NCI-H82 treated with DMSO at 0.1 percent for 48 hours (cell line): Measurements from ENCODE around the gene SMPDL3B.

Experiments used
- DNase-seq: peaks from one replicate; lab custom pipeline; 2025; ENCODE audit not compliant: unreplicated experiment; lab: John Stamatoyannopoulos, UW

Gene SMPDL3B

DNA sequence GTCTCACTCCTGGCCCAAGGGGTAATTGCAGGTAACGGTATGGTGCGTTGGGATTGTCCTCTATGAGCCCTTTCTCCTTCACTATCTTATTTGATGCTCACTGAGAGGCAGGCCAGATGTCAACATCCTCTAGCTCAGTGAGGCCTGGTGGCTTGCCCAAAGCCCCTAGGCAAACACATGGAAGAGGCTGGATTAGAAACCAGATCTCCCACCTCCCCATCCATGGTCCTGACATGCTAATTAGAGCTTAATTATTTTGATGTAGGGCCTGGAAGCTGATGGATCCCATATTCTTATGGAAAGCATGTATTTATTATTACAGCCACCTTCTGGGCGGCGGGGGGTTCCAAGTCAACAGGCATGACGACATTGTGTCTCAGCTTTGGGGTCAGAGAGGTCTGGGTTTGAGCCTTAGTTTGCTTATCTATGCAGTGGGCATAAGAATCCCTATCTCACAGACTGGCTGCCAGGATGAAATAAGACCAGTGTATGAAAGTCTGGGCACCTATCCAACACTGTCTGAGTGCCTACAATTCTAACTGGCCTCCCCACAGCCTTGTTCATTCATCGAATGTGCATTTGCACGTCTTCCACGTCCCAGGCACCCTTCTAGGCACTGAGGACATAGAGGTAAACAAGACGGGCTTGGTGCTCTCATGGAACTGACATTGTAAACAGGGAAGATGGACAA lies 6.2 kb downstream of the SMPDL3B start:
- no peak for DNase-seq

DNA sequence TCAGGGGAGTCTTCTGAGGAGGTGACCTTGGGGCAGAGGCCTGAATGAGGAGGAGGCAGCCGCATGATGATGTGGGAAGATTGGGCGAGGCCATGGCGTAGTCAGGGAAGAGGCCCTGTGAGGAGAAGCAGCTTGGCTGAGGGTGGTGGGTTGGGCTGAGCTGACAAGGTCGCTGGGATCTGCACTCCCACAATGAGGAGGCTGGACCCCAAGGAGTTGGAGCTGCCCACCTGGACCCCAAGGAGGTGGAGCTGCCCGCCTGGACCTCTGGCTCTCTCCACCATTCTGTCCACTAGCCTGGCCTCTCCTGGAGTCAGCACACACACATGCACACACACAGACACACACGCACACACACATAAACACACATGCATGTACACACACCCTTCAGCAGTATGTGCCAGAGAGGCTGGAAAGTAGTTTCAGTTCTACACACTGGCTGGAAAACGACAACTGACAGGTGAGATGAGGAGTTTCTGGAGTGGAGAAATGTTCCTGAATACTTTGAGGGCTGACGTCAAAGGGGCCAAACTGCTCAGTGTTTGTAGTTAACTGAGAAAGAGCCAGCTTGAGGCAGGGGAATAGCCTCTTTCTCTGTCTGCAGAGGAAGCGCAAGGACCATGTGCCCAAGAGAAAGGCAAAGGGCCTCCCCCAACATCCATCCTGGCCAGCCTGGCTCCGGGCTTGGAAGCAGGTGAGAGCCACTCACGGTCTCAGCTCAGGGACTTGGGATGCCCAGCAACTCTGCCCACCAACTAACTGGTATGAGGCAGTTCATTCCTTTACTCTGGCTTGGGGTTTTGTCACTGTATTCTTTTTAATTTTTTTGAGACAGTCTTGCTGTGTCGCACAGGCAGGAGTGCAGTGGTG lies 7.1 kb downstream of the SMPDL3B start:
- no peak for DNase-seq

DNA sequence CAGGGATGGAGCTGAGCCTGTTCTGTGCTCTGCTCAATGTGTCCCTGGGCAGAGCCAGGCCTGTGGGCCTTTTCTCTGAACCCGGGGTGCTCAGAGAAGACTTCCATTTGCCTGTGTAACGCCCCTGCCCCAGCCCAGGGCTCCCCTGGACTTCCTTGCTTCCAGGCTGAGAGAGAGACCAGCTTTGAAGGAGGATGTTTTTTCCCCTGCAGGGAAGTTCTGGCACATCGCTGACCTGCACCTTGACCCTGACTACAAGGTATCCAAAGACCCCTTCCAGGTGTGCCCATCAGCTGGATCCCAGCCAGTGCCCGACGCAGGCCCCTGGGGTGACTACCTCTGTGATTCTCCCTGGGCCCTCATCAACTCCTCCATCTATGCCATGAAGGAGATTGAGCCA lies 10.2 kb downstream of the SMPDL3B start:
- DNase-seq = no peak

DNA sequence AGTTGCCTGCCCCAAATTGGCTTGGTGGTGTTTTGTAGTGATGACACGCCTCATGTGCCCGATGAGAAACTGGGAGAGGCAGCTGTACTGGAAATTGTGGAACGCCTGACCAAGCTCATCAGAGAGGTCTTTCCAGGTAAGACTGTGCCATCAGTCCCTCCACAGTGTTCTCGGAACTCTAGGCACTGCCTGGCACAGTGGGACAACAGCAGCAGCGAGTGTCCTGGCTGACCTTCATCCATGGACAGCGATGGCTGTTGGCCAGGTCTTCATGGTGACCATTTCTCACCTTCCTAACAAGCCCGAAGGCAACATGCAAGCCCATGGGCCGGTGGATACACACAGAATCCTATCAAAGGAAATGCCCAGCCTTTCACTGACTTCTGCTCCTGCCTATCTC lies 14.2 kb downstream of the SMPDL3B start:
- DNase-seq = no peak

DNA sequence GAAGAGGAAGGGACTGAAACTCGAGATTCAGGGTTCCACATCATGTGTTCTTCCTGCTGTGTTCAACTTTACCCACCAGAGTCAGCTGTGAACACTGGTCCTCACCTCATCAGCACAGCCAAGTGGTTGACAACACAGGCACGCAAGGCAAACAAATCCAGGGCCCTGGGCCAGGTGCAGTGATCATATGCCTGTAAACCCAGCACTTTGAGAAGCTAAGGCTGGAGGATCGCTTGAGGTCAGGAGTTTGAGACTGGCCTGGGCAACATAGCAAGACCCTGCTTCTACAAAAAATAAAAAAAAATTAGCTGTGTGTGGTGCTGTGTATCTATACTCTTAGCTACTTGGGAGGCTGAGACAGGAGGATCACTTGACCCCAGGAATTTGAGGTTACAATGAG lies 16.6 kb downstream of the SMPDL3B start:
- DNase-seq = no peak

DNA sequence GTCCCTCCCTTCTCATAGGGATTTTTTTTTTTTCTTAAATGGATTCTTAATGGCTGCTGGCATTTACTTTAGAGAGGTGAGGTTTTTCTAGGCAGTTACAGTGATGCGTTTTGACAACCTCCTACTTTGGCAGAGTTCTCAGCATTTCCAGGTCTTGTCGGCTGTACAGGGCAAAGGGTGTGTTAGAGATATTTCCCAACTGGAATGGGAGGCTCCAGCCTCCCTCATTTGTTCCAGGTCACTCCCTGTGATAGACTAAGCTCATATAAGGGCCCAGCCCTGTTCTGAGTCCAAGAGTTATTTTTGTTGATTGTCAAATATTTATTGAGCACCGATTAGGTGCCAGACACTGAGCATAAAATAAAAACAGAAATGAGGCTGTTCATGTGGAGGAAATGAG lies 17.3 kb downstream of the SMPDL3B start:
- no peak for DNase-seq

DNA sequence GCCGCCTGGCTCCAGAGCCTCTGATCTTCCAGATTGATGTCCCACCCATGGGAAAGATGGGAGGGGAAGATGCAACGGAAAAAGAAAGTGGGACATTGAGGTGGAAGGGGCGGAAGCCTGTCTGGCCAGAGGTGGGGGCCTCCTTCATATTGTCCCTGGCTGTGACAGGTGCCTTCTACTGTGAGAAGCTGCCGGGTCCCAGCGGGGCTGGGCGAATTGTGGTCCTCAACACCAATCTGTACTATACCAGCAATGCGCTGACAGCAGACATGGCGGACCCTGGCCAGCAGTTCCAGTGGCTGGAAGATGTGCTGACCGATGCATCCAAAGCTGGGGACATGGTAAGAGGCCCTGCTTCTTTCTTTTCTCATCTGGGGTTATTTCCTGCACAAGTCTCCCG lies 19.4 kb downstream of the SMPDL3B start:
- DNase-seq = no peak

DNA sequence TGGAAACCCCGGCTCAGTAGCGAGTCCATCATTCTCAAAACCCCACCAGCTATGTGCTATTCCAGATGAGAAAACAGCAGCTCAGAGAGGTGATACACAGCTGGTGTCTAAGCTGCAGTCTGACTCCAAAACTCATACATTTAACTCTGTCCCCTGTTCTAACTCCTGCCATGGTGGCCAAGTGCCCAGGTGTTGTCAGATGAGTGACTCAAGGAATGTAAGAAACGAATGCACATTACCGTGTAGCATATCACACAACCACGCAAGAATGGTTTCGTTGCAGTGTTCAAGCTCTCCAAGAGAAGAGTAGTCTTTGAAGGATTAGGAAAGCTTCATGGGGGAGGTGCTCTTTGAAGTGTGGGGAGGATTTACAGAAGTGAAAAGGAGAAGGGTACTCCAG lies 20.3 kb downstream of the SMPDL3B start:
- DNase-seq = no peak

DNA sequence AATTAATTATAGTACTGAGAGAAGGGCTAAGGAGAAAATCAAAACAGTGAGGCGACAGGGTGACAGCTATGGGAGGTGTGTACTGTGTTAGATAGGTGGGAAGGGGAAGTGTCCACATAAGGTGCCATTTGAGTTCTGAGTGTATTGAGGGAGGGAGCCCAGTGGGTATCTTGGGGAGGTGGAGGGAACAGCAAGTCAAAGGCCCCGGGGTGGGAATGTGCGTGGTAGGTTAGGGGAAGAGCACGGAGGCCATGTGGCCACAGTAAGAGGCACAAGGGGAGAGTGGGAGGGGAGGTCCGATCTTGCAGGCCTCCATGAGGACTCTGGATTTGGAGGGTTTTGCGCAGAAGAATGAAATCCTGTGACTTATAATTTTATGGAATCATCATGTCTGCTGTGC lies 22.0 kb downstream of the SMPDL3B start:
- DNase-seq = no peak

DNA sequence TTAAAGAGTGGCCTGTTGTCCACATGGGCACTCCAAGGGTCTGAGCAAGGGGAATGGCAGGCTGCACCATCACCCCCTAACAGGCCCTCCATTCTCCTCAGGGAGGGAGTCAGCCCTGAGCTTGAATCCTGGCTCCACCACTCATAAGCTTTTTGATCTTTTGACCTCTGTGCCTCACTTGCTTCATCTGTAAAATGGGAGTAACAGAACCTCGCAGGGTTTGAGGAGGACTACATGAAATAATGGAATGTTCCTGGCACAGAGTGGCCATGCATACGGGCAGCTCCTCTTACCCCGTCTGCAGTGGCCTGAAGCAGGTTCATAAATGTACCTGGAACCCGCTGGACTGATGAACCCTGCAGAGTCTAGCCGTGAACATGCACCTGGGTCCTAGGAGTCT lies 22.9 kb downstream of the SMPDL3B start:
- DNase-seq = no peak

DNA sequence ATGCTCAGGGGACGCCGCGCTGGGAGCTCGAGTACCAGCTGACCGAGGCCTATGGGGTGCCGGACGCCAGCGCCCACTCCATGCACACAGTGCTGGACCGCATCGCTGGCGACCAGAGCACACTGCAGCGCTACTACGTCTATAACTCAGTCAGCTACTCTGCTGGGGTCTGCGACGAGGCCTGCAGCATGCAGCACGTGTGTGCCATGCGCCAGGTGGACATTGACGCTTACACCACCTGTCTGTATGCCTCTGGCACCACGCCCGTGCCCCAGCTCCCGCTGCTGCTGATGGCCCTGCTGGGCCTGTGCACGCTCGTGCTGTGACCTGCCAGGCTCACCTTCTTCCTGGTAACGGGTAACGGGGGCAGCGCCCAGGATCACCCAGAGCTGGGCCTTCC lies 23.7 kb downstream of the SMPDL3B start:
- no peak for DNase-seq

DNA sequence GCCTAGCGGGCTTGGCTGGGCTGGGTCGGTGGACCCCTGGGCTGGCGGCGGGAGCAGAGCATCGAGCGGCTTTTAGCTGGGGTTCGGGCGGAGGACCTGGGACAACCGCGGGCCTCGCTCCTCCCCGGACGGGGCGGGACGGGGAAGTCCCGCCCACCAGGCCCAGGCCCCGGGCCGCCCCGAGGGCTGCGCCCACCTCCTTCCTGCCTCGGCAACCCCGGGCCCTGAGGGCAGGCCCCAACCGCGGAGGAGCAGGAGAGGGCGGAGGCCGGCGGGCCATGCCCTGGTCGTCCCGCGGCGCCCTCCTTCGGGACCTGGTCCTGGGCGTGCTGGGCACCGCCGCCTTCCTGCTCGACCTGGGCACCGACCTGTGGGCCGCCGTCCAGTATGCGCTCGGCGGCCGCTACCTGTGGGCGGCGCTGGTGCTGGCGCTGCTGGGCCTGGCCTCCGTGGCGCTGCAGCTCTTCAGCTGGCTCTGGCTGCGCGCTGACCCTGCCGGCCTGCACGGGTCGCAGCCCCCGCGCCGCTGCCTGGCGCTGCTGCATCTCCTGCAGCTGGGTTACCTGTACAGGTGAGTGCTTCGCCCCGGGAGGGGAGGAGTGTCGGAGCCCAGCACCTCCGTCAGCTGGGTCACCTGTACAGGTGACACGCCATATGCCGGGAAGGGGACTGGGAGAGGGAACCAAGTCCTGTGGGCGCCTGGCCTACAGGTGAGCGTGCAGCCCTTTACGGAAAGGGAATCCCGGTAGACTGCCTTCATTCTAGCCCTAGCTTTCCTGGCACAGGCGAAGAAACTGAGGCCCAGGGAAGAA lies 25.2 kb downstream of the SMPDL3B start, which contains the start of gene XKR8:
Gene XKR8, plus strand, starts transcription at position 182 of the 812 bp plus-strand sequence. Its CDS starts 97 bp downstream, at position 279.
- DNase-seq = no peak

DNA sequence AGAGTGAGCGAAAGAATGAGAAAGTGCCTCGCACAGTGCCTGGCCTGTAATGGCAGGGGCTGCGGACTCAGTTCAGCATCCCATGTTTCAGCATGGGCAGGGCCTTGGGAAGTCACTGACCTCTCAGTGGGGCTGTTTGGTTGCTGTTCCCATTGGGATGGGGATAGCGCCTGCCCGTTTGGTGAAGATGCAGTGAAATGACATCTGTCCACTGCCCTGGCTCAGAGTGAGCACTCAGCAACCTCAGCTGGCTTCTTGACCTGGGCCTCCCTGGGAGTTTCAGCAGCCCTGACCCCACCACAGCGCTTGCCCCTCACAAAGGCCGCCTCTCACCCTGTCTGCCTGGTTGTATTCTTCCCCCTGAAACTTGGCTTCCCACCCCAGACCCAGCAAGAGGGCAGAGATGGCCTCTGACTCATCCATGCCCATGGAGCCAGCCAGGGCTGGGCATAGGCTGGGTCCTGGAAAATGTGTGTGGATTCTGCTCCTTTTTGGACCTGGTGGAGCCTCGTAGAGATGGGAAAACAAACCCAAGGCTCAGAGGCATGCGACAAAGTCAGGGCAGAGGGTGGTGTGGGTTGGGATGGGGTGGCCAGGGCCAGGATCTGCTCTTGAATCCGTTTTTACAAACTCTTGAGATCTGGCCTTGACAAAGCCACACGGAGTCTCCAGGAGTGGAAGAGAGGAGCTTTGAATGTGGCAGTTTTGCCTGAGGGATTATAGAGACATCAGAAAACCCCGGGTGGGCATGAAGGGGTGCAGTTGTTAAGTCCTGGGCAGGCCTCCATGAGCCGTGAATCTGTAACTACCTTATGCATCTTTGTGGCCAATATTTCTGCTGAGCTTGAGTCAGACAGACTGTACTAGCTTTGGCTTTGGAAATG lies 26.2 kb downstream of the SMPDL3B start:
- DNase-seq = no peak

DNA sequence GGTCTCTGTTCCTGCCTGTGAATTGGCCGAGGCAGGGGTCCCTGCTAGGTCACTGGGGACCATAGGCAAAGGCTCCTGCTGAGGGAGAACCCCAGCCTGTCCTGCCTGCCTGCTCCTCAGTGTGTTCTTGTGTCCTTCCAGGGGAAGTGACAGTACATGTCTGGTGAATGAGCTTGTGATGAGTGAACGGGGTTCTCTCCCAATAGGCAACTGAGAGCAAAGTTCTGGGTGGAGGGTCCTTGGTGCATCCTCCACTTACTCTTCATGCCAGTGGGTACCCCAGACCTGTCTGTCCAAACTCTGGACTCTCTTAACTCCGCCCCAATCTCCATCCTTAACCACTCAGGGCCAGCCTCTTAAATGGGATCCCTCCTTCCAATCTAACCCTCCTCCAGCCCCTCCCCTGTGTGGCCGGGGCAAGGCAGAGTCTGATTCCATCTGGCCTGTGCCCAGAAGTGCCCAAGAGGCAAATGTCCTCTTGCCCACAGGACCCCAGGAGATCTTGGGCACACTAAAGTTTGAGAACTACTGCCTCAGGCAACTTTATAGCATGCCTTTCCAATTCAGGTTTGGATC lies 26.9 kb downstream of the SMPDL3B start:
- DNase-seq = no peak

DNA sequence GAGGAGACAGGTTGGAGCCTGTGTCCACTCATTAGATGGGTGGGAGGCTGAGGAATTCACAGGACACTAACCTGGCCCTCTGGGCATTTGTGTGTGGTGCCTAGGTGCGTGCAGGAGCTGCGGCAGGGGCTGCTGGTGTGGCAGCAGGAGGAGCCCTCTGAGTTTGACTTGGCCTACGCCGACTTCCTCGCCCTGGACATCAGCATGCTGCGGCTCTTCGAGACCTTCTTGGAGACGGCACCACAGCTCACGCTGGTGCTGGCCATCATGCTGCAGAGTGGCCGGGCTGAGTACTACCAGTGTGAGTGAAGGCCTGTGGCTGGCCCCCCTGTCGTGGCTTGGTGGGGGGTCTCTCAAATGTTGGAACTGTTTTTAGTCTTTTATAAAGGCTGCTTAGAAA lies 28.6 kb downstream of the SMPDL3B start:
- DNase-seq = no peak

DNA sequence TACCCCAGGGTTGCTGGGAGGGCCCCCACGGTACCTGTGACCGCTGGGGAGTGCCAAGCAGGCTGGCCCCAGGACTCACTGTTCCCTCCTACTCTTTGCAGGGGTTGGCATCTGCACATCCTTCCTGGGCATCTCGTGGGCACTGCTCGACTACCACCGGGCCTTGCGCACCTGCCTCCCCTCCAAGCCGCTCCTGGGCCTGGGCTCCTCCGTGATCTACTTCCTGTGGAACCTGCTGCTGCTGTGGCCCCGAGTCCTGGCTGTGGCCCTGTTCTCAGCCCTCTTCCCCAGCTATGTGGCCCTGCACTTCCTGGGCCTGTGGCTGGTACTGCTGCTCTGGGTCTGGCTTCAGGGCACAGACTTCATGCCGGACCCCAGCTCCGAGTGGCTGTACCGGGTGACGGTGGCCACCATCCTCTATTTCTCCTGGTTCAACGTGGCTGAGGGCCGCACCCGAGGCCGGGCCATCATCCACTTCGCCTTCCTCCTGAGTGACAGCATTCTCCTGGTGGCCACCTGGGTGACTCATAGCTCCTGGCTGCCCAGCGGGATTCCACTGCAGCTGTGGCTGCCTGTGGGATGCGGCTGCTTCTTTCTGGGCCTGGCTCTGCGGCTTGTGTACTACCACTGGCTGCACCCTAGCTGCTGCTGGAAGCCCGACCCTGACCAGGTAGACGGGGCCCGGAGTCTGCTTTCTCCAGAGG lies 31.8 kb downstream of the SMPDL3B start:
- no peak for DNase-seq

DNA sequence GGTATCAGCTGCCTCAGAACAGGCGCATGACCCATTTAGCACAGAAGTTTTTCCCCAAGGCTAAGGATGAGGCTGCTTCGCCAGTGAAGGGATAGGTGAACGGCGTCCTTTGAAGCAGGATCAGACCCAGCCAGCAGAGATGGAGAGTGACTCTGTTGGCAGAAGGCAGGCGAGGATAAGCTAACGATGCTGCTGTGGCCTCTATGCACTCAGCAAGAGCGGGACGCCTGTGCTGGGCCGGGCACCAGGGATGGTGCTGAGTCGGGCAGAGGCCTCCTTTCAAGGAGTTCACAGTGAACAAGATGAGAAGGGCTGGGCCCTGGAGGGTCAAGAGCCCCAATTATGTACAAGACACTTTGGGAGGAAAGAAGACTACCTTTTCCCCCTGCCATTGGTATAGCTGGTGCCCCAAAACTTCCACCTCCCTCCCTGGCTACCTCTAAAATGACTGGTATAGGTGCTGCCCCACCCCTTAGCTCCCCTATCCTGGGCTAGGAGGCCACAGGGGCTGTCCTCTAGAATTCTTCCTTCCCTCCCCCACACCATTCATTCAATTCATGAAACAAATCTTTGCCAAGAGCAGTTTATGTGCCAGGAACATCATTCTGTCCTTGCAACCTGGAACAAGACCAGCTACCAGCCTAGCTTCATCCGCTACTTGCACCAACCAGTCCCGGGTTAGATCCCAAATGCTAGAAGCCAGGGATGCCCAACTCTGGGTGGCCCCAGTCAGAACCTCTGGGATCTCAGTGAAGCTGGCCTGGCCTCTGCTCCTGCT lies 32.5 kb downstream of the SMPDL3B start:
- DNase-seq = no peak

DNA sequence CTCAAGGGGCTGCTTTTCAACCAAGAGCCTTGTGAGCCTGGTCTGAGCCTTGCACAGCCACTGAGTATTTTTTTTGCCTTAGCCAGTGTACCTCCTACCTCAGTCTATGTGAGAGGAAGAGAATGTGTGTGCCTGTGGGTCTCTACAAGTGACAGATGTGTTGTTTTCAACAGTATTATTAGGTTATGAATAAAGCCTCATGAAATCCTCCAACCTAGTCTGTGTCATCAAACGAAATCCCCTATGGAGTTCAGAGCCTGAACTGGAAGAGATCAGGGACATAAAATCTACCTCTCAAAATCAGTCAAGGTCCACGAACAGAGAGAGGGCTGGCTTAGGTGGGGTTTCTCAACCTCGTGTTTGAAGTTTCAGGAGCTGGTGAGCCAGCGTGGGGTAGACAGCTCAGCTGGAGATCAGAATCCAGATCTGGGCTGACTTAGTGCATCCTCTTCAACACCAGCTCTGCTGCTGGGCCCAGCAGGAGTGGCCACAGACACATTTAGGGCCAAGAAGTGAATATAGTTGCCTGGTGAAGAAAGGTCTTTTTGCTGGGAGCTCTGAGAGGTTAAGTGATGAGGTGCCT lies 33.2 kb downstream of the SMPDL3B start:
- DNase-seq = no peak

DNA sequence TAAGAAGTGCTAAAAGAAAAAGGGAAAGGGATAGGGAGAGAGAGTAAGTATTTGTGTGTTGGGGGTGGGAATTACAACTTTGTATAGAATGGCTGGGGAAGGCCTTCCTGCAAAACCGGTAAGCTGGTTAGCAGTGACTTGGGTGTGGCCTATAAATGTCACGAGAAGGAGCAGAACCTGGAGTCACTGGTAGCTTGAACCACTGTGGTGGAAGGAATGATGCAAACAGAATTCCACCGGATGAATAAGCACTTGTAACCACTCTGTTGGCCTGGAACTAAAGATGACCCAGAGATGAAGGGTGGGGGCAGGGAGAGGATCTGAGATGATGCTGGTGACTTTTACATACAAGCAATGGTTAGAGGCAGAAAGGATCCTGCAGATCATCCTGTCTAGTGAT lies 33.9 kb downstream of the SMPDL3B start:
- DNase-seq = no peak
